H9 (cell line): ENCODE results near the gene KIAA1586. TPM values are rescaled to one million over a fixed set of nuclear protein-coding genes. Genes with fewer than 3 reads are reported as not detected.

Experiments used
- DNase-seq: peaks from one replicate; pipeline ENCODE4 v3.0.0-alpha.2; 2017
- H2AFZ ChIP-seq: one replicate; pipeline ENCODE4 v1.6.1; 2013; ENCODE audit warnings: mild to moderate bottlenecking, low read length, control low read depth, moderate library complexity
- H2AK5ac ChIP-seq: 2 replicates; pipeline ENCODE4 v1.6.1; 2013; ENCODE audit warnings: low read length, control low read depth, mixed read lengths; ENCODE audit not compliant: insufficient read length
- H2BK120ac ChIP-seq: one replicate; pipeline ENCODE4 v1.6.1; 2013; ENCODE audit warnings: low read depth, mild to moderate bottlenecking, low read length, control low read depth, inconsistent platforms; ENCODE audit not compliant: poor library complexity, severe bottlenecking
- H2BK12ac ChIP-seq: 2 replicates; pipeline ENCODE4 v1.6.1; 2013; ENCODE audit warnings: low read length, control low read depth, mixed read lengths, low read depth; ENCODE audit not compliant: insufficient read length
- H2BK15ac ChIP-seq: 2 replicates; pipeline ENCODE4 v1.6.1; 2013; ENCODE audit warnings: low read depth, low read length, control low read depth
- H2BK20ac ChIP-seq: one replicate; pipeline ENCODE4 v1.6.1; 2013; ENCODE audit warnings: low read depth, mild to moderate bottlenecking, low read length, control low read depth, inconsistent platforms; ENCODE audit not compliant: poor library complexity, severe bottlenecking
- H2BK5ac ChIP-seq: 2 replicates; pipeline ENCODE4 v1.6.1; 2013; ENCODE audit warnings: low read length, control low read depth, mixed read lengths; ENCODE audit not compliant: insufficient read length
- H3K14ac ChIP-seq: 2 replicates; pipeline ENCODE4 v1.6.1; 2013; ENCODE audit warnings: low read length, control low read depth; ENCODE audit not compliant: insufficient read depth
- H3K18ac ChIP-seq: 2 replicates; pipeline ENCODE4 v1.6.1; 2013; ENCODE audit warnings: low read depth, mild to moderate bottlenecking, mixed read lengths, low read length, control low read depth; ENCODE audit not compliant: insufficient read length
- H3K23ac ChIP-seq: 2 replicates; pipeline ENCODE4 v1.6.1; 2013; ENCODE audit warnings: low read length, control low read depth, mixed read lengths, low read depth; ENCODE audit not compliant: insufficient read length
- H3K23me2 ChIP-seq: 2 replicates; pipeline ENCODE4 v1.6.1; 2013; ENCODE audit warnings: low read depth, mild to moderate bottlenecking, mixed read lengths, low read length, control low read depth; ENCODE audit not compliant: insufficient read length, poor library complexity, severe bottlenecking
- H3K27ac ChIP-seq: 2 replicates; pipeline ENCODE4 v1.5.1; 2013; ENCODE audit warnings: low read length, control low read depth, mixed read lengths, low read depth; ENCODE audit not compliant: insufficient read length
- H3K27me3 ChIP-seq: 2 replicates; pipeline ENCODE4 v1.6.1; 2013; ENCODE audit warnings: low read length, control low read depth, inconsistent platforms; ENCODE audit not compliant: insufficient read depth
- H3K4ac ChIP-seq: 2 replicates; pipeline ENCODE4 v1.6.1; 2013; ENCODE audit warnings: low read depth, mild to moderate bottlenecking, control low read depth, inconsistent platforms, low read length, moderate library complexity
- H3K4me1 ChIP-seq: 2 replicates; pipeline ENCODE4 v1.6.1; 2013; ENCODE audit warnings: low read length, control low read depth, inconsistent platforms; ENCODE audit not compliant: insufficient read depth
- H3K4me2 ChIP-seq: 2 replicates; pipeline ENCODE4 v1.6.1; 2013; ENCODE audit warnings: low read length, control low read depth, mixed read lengths; ENCODE audit not compliant: insufficient read length, insufficient read depth
- H3K56ac ChIP-seq: 2 replicates; pipeline ENCODE4 v1.6.1; 2013; ENCODE audit warnings: low read depth, mild to moderate bottlenecking, mixed read lengths, low read length, control low read depth; ENCODE audit not compliant: insufficient read length
- H3K79me1 ChIP-seq: 2 replicates; pipeline ENCODE4 v1.6.1; 2013; ENCODE audit warnings: low read depth, mild to moderate bottlenecking, moderate library complexity, low read length, control low read depth, inconsistent platforms; ENCODE audit not compliant: insufficient read depth, poor library complexity, severe bottlenecking
- H3K79me2 ChIP-seq: 2 replicates; pipeline ENCODE4 v1.6.1; 2013; ENCODE audit warnings: low read length, control low read depth, inconsistent platforms; ENCODE audit not compliant: insufficient read depth
- H3K9ac ChIP-seq: 2 replicates; pipeline ENCODE4 v1.6.1; 2013; ENCODE audit warnings: low read length, control low read depth, mixed read lengths; ENCODE audit not compliant: insufficient read length; ENCODE audit errors: extremely low read depth
- H3K9me3 ChIP-seq: one replicate; pipeline ENCODE4 v1.6.1; 2013; ENCODE audit warnings: low read depth, low read length, inconsistent platforms; ENCODE audit not compliant: control insufficient read depth
- H3T11ph ChIP-seq: one replicate; pipeline ENCODE4 v1.6.1; 2013; ENCODE audit warnings: mild to moderate bottlenecking, low read length, control low read depth, inconsistent platforms
- H4K20me1 ChIP-seq: one replicate; pipeline ENCODE4 v1.6.1; 2013; ENCODE audit not compliant: control insufficient read depth, insufficient read length, insufficient read depth
- H4K5ac ChIP-seq: 2 replicates; pipeline ENCODE4 v1.6.1; 2013; ENCODE audit warnings: low read depth, mild to moderate bottlenecking, mixed read lengths, low read length, control low read depth; ENCODE audit not compliant: insufficient read length
- H4K8ac ChIP-seq: replicated peaks from 2 replicates; pipeline ENCODE4 v1.6.1; 2013; ENCODE audit warnings: low read length, control low read depth, mixed read lengths, low read depth; ENCODE audit not compliant: insufficient read length
- H4K91ac ChIP-seq: 2 replicates; pipeline ENCODE4 v1.6.1; 2013; ENCODE audit warnings: low read depth, mild to moderate bottlenecking, moderate library complexity, mixed read lengths, low read length, control low read depth; ENCODE audit not compliant: insufficient read length
- H3K27ac Mint-ChIP-seq, 3 experiments: 2 replicates in 2 of 3; 3 replicates in 1 of 3; pipeline ENCODE4 v1.8.0; 2020 to 2021; ENCODE audit warnings: mixed read lengths in 3 of 3, mild to moderate bottlenecking in 1 of 3, moderate library complexity in 1 of 3
- H3K27me3 Mint-ChIP-seq: 2 replicates; pipeline ENCODE4 v1.8.0; 2021; ENCODE audit warnings: low read depth, mild to moderate bottlenecking, moderate library complexity, mixed read lengths
- H3K36me3 Mint-ChIP-seq, 3 experiments: 2 replicates in 2 of 3; 3 replicates in 1 of 3; pipeline ENCODE4 v1.8.0; 2020 to 2021; ENCODE audit warnings: low read depth in 3 of 3, mixed read lengths in 3 of 3; ENCODE audit not compliant: insufficient read depth in 1 of 3
- H3K4me1 Mint-ChIP-seq, 2 experiments: 2 replicates each; pipeline ENCODE4 v1.8.0; 2020; ENCODE audit warnings: mixed read lengths in 2 of 2
- H3K4me3 Mint-ChIP-seq, 2 experiments: 2 replicates in 1 of 2; 3 replicates in 1 of 2; pipeline ENCODE4 v1.8.0; 2020 to 2021; ENCODE audit warnings: mild to moderate bottlenecking in 2 of 2, mixed read lengths in 2 of 2, moderate library complexity in 1 of 2
- H3K9me3 Mint-ChIP-seq, 2 experiments: 2 replicates in 1 of 2; 3 replicates in 1 of 2; pipeline ENCODE4 v1.8.0; 2020; ENCODE audit warnings: mild to moderate bottlenecking in 2 of 2, mixed read lengths in 2 of 2, moderate library complexity in 1 of 2
- WGBS: extraction: QIAGEN DNeasy Blood & Tissue Kit; methylation state at CpG from one replicate; pipeline ENCODE4 v1.1.7; 2013; ENCODE audit warnings: missing lambda C conversion rate, low lambda C conversion rate, mixed read lengths; ENCODE audit not compliant: insufficient read length; ENCODE audit errors: extremely low coverage; 5-methylcytosine and 5-hydroxymethylcytosine counted together
- total RNA-seq: library from RNA; stranded (reverse); gene quantifications from 2 replicates; pipeline ENCODE4 v1.2.1, GENCODE V29; 2021
- TF ChIP-seq, protein P1 (sequence below): fragments of 200-600 bp; sonication (generic); conservative IDR thresholded peaks from 3 replicates; pipeline ENCODE4 v1.8.0; 2021; ENCODE audit warnings: antibody characterized with exemption, mild to moderate bottlenecking

Gene KIAA1586
- total RNA-seq, 1 experiment from 2014 or later = 33.3 TPM

DNA sequence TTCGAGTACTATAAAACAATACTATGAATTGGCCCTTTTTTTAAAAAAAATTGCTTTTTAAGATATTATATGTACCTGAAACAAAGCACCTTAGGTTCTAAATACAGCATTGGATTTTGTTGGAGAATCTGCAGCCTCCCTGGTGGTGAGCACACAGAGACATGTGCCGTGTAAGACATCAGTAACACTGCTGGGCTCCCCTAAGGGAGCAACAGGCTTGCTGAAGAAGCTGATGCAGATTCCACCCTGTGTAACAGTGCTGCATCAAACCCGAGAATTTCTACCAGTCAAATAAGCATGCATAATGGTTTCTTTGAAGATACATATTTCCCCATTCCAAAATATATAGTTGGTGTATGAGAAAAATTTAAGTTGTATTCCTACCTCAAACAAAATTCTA lies 17.4 kb downstream of the KIAA1586 start:
- Histone ChIP-seq H3K14ac (no peak overlapping the region), H3K4me2 (no peak overlapping the region), H2AK5ac (no peak overlapping the region), H4K8ac (no peak overlapping the region), H3K79me1 (no peaks in the 10 kb centered on the region), H2BK20ac (no peak overlapping the region), H3K56ac (no peak overlapping the region), H3K79me2 (no peaks in the 10 kb centered on the region), H3K4me1 (no peaks in the 10 kb centered on the region), H2BK15ac (no peak overlapping the region), H3K18ac (no peak overlapping the region), H3T11ph (no peak overlapping the region), H3K4ac (no peak overlapping the region), H3K27me3 (no peaks in the 10 kb centered on the region), H3K9me3 (no peaks in the 10 kb centered on the region), H4K20me1 (no peaks in the 10 kb centered on the region), H3K9ac (no peak overlapping the region), H2BK12ac (no peak overlapping the region), H3K27ac (no peak overlapping the region), H2BK5ac (no peak overlapping the region), H4K91ac (no peak overlapping the region), H3K23me2 (no peaks in the 10 kb centered on the region), H2BK120ac (no peak overlapping the region), H2AFZ (no peak overlapping the region), H4K5ac (no peak overlapping the region), H3K23ac (no peak overlapping the region)
- WGBS = no CpG with 5 or more reads among the region's 3 CpGs
- no peak for DNase-seq
- Mint-ChIP-seq H3K4me1 (peaks cover 0 to 2% of the 10 kb centered on the region in 2 experiments; a peak in 2 of 4 replicates), H3K27me3 (no peaks in the 10 kb centered on the region), H3K9me3 (no peaks in the 10 kb centered on the region), H3K4me3 (no peak overlapping the region), H3K27ac (no peak overlapping the region), H3K36me3 (peaks cover 0 to 30% (median 25%) of the 10 kb centered on the region in 3 experiments; a peak in 5 of 7 replicates)
- TF ChIP-seq, protein P1, sequence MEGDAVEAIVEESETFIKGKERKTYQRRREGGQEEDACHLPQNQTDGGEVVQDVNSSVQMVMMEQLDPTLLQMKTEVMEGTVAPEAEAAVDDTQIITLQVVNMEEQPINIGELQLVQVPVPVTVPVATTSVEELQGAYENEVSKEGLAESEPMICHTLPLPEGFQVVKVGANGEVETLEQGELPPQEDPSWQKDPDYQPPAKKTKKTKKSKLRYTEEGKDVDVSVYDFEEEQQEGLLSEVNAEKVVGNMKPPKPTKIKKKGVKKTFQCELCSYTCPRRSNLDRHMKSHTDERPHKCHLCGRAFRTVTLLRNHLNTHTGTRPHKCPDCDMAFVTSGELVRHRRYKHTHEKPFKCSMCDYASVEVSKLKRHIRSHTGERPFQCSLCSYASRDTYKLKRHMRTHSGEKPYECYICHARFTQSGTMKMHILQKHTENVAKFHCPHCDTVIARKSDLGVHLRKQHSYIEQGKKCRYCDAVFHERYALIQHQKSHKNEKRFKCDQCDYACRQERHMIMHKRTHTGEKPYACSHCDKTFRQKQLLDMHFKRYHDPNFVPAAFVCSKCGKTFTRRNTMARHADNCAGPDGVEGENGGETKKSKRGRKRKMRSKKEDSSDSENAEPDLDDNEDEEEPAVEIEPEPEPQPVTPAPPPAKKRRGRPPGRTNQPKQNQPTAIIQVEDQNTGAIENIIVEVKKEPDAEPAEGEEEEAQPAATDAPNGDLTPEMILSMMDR = no peak
